ENCODE measurements around the gene KCNK13. TPM values are rescaled to one million over a fixed set of nuclear protein-coding genes. Genes with fewer than 3 reads are reported as not detected.

The KCNK13 gene
- total RNA-seq, 1 experiment from 2014 or later = 0.28 TPM

DNA sequence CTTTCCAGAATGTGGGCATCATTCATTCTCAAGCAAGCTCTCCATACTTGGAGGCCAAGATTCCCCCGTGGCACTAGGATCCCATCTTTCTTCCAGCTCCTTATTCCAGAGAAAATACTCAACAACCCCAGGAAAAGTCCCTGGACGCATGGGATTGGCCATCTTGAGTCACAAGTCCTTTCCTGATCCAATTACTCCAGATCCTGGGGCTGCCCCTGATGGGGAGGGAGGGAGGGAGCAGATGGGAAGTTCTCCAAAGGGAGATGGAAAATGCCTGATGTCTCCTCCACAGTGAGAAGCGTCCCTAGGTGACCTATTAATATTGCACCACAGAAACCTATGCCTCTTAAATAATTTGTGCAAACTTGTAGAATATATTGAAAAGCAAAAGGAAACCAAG, 12.4 kb upstream of the KCNK13 start:
- Histone ChIP-seq H3K36me3 (replicated peaks; ENCODE audit: control insufficient read depth, insufficient read depth, low read length) (no peaks in the 10 kb centered on the region), H3K4me3 (ENCODE audit: insufficient read depth, low read depth, low read length) (no peak overlapping the region), H3K27me3 (ENCODE audit: control insufficient read depth, insufficient read depth, low read length) (no peaks in the 10 kb centered on the region)
- DNase-seq = peak; percentile 39

GRCh38 chr14:90050271-90050670, 11.5 kb upstream of the KCNK13 start:
- H3K4me3 ChIP-seq (ENCODE audit: insufficient read depth, low read depth, low read length) = no peak overlapping the region
- no peak for DNase-seq
- H3K36me3 ChIP-seq (replicated peaks; ENCODE audit: control insufficient read depth, insufficient read depth, low read length) = no peaks in the 10 kb centered on the region
- no peaks in the 10 kb centered on the region for H3K27me3 ChIP-seq (ENCODE audit: control insufficient read depth, insufficient read depth, low read length)

GRCh38 chr14:90053044-90053443, 8.8 kb upstream of the KCNK13 start:
- DNase-seq = no peak
- Histone ChIP-seq H3K36me3 (replicated peaks; ENCODE audit: control insufficient read depth, insufficient read depth, low read length) (no peaks in the 10 kb centered on the region), H3K27me3 (ENCODE audit: control insufficient read depth, insufficient read depth, low read length) (peaks cover 1% of the 10 kb centered on the region), H3K4me3 (ENCODE audit: insufficient read depth, low read depth, low read length) (no peak overlapping the region)

- Histone ChIP-seq H3K27me3 (ENCODE audit: control insufficient read depth, insufficient read depth, low read length) (peaks cover 12% of the 10 kb centered on the region), H3K4me3 (ENCODE audit: insufficient read depth, low read depth, low read length) (no peak overlapping the region), H3K36me3 (replicated peaks; ENCODE audit: control insufficient read depth, insufficient read depth, low read length) (no peaks in the 10 kb centered on the region)
- no peak for DNase-seq
Observed at GRCh38 chr14:90054803-90055202, 7.0 kb upstream of the KCNK13 start.

DNA sequence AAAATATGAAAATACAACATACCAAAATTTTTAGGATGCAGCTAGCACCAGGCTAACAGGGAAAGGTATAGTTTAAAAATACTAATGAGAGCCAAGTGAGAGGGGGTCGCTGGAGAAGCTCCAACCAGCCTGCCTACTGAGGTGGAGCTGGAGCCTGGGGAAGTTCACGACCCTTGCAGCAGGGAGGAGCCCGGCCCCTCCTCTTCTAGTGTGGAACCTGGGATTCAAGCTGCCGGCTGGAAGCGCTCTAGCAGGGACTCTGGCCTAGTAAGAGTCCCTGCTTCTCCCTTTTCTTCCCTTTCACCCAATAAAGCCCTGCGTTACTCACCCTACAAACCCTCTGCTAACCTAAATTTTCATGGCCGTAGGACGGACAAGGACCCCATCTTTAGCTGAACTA, 5.0 kb upstream of the KCNK13 start:
- no peaks in the 10 kb centered on the region for H3K36me3 ChIP-seq (replicated peaks; ENCODE audit: control insufficient read depth, insufficient read depth, low read length)
- peaks cover 32% of the 10 kb centered on the region for H3K27me3 ChIP-seq (ENCODE audit: control insufficient read depth, insufficient read depth, low read length)
- peak; percentile 48 for DNase-seq
- no peak overlapping the region for H3K4me3 ChIP-seq (ENCODE audit: insufficient read depth, low read depth, low read length)

DNA sequence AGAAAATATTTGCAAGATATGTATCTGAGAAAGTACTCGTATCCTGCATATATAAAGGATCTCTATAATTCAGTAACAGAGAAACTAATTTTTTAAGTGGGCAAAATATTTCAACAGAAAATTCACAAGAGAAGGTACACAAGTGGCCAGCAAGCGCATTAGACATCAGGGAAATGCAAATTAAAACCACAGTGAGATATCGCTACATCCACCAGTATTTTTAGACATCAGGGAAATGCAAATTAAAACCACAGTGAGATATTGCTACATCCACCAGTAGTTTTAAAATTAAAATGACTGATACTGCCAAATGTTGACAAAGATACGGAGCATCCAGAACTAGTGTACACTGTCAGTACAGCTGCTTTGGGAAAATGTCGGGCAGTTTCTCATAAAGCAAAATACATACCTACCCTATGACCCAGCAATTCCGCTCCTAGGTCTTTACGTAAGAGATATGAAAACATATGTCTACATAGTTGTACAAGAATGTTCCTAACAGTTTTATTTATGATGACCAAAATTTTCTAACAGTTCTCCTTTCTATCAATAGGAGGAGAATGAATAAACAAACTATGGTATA, 2.8 kb upstream of the KCNK13 start:
- no peak overlapping the region for H3K4me3 ChIP-seq (ENCODE audit: insufficient read depth, low read depth, low read length)
- peaks cover 54% of the 10 kb centered on the region for H3K27me3 ChIP-seq (ENCODE audit: control insufficient read depth, insufficient read depth, low read length)
- no peak for DNase-seq

DNA sequence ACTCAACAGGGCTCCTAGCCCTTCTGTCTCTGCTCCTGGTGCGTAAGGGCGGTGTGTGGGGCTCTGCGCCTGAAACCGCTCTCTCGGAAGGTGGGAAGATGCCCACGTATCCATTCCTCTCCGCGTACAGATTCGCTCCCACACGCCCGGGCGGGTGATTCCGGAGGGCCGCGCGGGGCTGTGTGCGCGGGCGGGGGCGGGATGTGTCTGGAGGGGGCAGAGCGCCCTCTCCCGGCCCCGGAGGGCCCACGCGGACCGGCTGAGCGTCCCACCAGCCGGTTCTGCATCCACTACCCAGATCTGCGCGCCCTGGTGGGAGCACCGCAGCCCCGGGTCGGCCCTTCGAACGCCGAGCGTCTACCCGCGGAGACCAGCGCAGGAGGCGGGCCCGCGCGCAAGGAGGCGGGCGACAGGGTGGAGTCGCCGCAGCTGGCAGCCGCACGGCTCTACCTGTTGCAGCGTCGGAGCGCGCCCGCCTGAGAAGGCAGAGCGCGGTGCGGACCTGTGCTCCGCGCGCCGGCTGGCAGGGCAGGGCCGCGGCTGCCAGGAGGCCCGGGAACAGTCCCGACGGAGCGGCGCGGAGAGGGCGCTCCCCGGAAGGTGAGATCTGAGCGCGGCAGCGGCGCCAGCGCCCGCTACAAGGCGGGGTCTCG, 1.4 kb upstream of the KCNK13 start:
- peaks cover 62% of the 10 kb centered on the region for H3K27me3 ChIP-seq (ENCODE audit: control insufficient read depth, insufficient read depth, low read length)
- peak; percentile 93 for DNase-seq
- H3K4me3 ChIP-seq (ENCODE audit: insufficient read depth, low read depth, low read length) = peak overlapping the region; percentile 58
- no peaks in the 10 kb centered on the region for H3K36me3 ChIP-seq (replicated peaks; ENCODE audit: control insufficient read depth, insufficient read depth, low read length)

More for the DNA sequence above, 2.8 kb upstream of the KCNK13 start:
- H3K36me3 ChIP-seq (replicated peaks; ENCODE audit: control insufficient read depth, insufficient read depth, low read length) = no peaks in the 10 kb centered on the region

- Histone ChIP-seq H3K27me3 (ENCODE audit: control insufficient read depth, insufficient read depth, low read length) (peaks cover 62% of the 10 kb centered on the region), H3K36me3 (replicated peaks; ENCODE audit: control insufficient read depth, insufficient read depth, low read length) (no peaks in the 10 kb centered on the region), H3K4me3 (ENCODE audit: insufficient read depth, low read depth, low read length) (peak overlapping the region; percentile 58)
- DNase-seq = peak; percentile 80
Observed at GRCh38 chr14:90060965-90061684, 669 bp upstream of the KCNK13 start.

DNA sequence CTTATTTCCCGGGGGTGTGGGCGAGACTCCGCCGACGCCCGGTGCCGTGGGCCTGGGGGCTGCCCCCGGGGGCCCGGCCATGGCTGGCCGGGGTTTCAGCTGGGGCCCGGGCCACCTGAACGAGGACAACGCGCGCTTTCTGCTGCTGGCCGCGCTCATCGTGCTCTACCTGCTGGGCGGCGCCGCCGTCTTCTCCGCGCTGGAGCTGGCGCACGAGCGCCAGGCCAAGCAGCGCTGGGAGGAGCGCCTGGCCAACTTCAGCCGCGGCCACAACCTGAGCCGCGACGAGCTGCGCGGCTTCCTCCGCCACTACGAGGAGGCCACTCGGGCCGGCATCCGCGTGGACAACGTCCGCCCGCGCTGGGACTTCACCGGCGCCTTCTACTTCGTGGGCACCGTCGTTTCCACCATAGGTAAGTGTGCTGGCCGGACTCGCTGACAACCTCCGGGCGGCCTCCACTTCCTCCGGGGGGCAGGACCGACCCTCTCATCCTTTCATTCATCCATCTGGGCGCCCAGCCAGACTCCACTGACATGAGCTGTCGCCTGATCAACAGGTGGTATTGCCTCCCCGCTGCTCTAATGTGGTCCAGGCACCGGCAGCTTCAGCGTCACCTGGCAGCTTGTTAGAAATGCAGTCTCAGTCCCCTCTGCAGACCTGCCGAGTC, 467 bp downstream of the KCNK13 start:
- Histone ChIP-seq H3K27me3 (ENCODE audit: control insufficient read depth, insufficient read depth, low read length) (peaks cover 61% of the 10 kb centered on the region), H3K4me3 (ENCODE audit: insufficient read depth, low read depth, low read length) (peak overlapping the region; percentile 38), H3K36me3 (replicated peaks; ENCODE audit: control insufficient read depth, insufficient read depth, low read length) (no peaks in the 10 kb centered on the region)
- peak; percentile 75 for DNase-seq

DNA sequence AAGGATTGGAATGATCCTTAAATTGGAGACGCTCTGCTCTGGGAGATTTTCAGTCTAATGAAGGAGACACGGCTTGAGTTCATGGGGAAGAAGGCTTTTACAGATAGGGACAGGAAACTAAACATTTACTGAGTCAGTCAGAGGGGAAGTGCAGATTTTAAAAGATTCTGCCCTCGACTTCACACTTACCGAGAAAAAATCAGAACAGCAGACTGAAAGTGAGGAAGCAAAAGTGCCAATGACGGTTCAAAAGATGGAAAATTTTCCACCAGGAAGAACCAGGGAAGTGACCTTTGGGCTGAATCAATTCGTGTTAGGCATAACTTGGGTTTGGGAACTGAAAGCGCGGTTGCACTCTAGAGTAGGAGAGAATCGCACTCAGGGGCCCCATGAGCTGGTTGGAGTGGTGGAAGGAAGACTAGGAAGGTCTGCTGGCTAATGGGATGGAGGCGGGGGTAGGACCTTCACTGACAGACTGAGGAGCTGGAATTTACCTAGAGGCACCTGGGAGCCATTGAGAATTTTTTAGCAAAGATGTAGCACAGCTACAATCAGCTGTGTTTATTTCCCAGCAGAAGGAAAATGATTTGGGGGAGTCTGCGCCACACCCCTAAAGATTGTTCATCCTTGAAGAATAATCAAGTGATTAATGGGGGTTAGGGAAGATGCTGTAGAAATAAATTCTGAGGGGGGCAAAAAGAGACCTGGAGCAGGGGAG, 1.2 kb downstream of the KCNK13 start:
- Histone ChIP-seq H3K36me3 (replicated peaks; ENCODE audit: control insufficient read depth, insufficient read depth, low read length) (no peaks in the 10 kb centered on the region), H3K27me3 (ENCODE audit: control insufficient read depth, insufficient read depth, low read length) (peaks cover 61% of the 10 kb centered on the region), H3K4me3 (ENCODE audit: insufficient read depth, low read depth, low read length) (peak overlapping the region; percentile 38; the same call in 1 of the 2 replicates)
- DNase-seq = peak; percentile 33

DNA sequence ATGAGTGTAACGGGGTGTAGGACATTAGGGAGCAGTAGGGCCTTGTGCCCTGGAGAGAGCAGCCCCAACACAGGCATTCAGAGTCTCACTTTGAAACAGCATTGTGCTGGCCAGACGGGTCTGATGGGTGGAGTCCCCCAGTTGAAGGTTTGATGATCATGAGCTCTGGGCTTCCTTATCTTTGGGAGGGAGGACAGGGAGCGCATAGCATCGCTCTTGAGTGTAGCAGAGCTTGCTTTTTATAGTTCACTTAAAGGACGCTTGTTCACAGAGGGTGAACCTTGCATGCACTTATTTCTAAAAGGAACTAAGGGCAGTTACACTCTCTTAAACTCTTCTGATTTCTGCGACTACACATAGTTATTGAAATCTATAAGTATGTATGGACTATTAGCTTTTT, 10.6 kb downstream of the KCNK13 start:
- Histone ChIP-seq H3K36me3 (replicated peaks; ENCODE audit: control insufficient read depth, insufficient read depth, low read length) (no peaks in the 10 kb centered on the region), H3K27me3 (ENCODE audit: control insufficient read depth, insufficient read depth, low read length) (no peaks in the 10 kb centered on the region; the same call in 1 of the 2 replicates), H3K4me3 (ENCODE audit: insufficient read depth, low read depth, low read length) (no peak overlapping the region)
- no peak for DNase-seq

GRCh38 chr14:90079576-90079975, 17.8 kb downstream of the KCNK13 start:
- Histone ChIP-seq H3K36me3 (replicated peaks; ENCODE audit: control insufficient read depth, insufficient read depth, low read length) (no peaks in the 10 kb centered on the region), H3K27me3 (ENCODE audit: control insufficient read depth, insufficient read depth, low read length) (no peaks in the 10 kb centered on the region), H3K4me3 (ENCODE audit: insufficient read depth, low read depth, low read length) (no peak overlapping the region)
- DNase-seq = no peak

- Histone ChIP-seq H3K4me3 (ENCODE audit: insufficient read depth, low read depth, low read length) (no peak overlapping the region), H3K27me3 (ENCODE audit: control insufficient read depth, insufficient read depth, low read length) (no peaks in the 10 kb centered on the region), H3K36me3 (replicated peaks; ENCODE audit: control insufficient read depth, insufficient read depth, low read length) (no peaks in the 10 kb centered on the region)
- DNase-seq = no peak
Observed at GRCh38 chr14:90087433-90087832, 25.6 kb downstream of the KCNK13 start.

DNA sequence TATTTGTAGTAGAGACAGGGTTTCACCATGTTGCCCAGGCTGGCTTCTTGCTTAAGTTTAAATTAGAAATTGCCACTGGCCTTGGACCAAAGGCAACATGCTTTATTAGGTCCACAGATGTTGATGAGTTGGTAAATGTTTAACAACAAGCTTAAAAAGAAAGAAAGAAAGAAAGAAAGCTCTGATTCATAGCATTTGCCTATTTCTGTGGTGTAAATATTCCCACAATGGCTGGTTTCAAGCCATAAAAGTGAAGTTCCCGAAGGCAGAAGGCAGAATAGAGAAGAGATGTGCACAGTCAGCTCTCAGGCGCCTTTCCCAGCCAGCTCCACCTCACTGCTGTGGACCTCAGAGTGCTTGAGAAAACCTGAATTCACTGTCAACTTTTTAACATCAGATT, 26.4 kb downstream of the KCNK13 start:
- Histone ChIP-seq H3K36me3 (replicated peaks; ENCODE audit: control insufficient read depth, insufficient read depth, low read length) (no peaks in the 10 kb centered on the region), H3K27me3 (ENCODE audit: control insufficient read depth, insufficient read depth, low read length) (no peaks in the 10 kb centered on the region), H3K4me3 (ENCODE audit: insufficient read depth, low read depth, low read length) (no peak overlapping the region)
- DNase-seq = no peak
